GM19463 (cell line): ENCODE data around the gene PIH1D1.

ENCODE experiments used
- ATAC-seq: cut with Tn5 transposase; IDR thresholded peaks from one replicate; pipeline ENCODE4 v1.9.1; 2021; ENCODE audit warnings: mild to moderate bottlenecking, moderate library complexity; ENCODE audit not compliant: unreplicated experiment

The PIH1D1 gene

DNA sequence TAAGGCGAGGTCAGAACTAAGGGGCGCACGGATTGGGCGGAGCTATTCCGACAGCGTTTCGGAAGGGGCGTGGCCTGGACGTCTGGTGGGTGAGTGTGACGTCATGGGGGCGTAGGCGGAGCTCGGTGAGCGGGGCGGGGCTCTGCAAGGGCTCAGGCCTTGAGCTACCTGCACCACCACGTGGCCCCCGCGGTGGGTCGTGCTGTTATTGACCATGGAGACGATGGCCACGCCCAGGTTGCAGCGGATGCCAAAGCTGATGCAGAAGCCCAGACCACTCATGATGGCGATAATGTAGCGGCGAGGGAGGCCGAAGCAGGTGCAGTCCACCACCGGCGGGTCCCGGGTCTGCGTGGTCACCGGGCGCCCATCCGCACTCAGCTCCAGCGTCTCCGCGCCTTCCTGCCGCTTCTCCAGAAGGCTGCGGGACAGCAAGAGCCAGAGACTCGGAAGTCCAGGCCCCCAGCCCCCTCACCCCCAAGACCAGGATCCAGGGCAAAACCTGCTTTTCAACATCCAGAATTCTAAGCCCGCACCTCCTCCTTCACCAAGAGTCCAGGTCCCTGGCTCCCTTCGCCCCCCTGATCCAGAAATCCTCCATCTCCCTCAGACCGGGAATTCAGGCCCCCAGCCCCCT lies 15.1 kb downstream of the PIH1D1 start:
- no peak for ATAC-seq

DNA sequence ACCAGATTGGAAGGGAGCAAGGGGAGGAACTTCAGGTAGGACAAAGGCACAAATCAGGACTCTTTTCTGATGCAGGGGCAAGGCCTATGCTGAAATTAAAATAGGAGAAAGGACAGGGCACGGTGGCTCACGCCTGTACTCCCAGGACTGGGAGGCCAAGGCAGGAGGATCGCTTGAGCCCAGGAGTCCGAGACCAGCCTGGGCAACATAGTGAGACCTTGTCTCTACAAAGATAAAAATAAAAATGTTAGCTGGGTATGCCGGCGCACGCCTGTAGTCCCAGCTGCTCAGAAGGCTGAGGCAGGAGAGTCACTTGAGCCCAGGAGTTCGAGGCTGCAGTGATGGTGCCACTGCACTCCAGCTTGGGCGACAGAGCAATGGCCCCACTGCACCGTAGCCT lies 15.9 kb downstream of the PIH1D1 start:
- no peak for ATAC-seq

DNA sequence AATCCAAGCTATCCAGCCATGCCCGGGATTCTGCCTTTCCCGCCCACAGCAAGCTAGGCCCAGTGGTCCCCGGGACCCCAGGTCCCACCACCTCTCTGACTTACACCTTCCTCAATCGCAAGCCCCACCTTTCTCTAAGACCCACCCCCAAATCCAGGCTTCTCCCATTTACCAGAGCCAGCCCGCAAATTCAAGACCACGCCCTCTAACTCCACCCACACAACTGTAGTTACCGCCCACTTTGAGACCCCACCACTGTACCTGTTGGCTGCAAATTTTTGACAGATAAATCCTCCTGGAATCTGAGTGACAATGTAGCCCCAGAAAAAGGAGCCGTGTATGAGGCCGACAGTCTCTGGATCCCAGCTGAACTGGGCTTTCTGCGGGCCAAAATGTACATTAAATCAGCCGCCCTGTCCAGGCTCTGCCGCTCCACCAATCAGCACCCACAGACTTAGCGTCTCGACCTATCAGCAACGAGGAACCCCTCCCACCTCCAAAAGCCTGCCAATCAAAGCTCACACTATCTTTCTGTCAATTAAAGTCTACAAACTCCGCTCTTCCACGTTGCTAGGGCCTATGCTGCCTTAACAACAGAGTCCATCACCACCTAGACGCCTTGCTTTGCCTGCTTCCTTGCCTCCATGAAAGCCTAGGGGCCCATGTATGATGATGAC lies 16.6 kb downstream of the PIH1D1 start:
- no peak for ATAC-seq

DNA sequence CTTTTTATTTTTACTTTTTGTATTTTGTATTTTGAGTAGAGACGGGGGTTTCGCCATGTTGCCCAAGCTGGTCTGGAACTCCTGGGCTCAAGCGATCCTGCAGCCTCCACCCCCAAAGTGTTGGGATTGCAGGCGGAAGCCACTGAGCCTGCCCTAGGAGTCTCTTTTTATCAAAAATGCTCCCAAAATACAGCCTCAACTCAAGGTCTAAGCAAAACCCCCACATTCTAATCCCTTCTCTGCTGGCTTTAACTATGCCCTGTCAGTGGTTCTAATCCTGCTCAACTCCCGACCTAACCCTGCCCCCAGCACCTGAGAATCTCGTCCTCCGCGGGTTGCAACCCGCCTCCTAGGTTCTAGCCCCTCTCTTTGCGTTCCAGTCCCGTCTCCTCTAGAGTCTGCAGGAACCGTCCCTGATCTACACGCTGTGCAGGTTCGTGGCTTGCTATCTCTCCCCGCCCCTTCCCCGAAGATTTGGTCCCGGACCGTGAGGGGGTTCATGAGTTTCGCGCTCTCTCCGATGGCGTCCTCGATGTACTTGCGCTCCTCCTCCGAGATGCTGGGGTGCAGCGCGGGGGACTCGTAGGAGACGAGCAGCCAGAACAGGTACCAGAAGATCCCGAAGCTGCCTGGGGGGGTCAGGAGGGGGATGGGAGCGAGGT lies 18.2 kb downstream of the PIH1D1 start:
- no peak for ATAC-seq

DNA sequence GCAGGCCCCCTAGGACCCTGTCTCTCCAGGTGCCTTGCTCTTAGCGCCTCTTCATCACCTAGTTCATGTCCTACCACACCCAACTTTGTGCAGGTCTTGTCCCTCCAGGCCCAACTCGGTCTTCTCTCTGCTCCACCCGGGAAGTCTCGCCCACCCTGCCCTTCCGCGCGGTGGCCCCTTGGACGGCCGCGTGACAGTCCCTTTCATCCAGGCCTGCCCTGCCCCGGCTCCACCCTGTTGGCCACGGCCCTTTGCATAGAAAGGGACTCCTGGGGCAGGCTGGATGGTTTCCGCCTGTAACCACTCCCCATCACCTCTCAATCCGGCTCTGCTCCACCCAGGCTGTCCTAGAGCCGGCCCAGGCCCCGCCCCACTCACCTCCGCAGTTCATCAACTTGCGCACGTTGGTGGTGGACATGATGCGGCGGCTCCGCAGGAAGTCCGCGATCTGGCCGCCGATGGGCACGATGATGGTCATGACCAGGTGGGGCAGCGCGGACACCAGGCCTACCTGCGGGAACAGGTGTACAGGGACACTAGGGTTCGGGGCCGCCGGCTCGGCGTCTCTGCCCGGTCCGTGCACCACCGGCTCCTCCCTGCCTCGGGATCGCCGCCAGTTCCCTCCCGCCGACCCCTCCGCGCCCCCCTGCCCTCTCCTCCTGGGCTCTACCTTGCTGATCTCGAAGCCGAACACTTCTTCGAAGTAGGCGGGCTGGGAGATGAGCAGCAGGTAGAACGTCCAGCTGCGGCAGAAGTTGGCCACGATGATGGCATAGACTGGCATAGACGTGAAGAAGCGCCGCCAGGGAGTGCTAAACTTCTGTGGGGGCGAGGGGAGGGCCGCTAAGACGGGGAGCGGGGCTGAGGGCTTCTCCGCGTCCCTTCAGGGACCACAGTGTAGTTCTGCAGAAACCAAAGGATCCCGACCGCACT lies 19.2 kb downstream of the PIH1D1 start:
- no peak for ATAC-seq

DNA sequence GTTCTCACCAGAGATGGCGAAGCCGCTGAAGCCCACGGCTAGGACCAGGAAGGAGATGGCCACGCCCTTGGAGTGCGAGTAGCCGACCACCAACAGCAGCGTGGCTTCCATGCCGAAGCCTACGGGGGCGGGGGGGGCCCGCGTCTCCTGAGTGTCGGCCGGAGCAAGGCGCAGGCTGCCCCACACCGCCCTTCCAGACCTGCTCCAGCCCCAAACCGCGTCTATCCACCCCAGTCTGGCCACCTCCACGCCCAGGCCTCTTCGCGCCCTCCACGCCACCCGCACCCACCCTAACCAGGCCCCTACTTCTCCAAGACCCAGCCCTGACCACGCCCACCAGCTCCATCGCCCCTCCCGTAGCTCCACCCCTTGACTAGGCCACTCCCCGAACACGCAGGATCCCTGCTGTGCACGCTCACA lies 20.3 kb downstream of the PIH1D1 start:
- ATAC-seq, result no peak

DNA sequence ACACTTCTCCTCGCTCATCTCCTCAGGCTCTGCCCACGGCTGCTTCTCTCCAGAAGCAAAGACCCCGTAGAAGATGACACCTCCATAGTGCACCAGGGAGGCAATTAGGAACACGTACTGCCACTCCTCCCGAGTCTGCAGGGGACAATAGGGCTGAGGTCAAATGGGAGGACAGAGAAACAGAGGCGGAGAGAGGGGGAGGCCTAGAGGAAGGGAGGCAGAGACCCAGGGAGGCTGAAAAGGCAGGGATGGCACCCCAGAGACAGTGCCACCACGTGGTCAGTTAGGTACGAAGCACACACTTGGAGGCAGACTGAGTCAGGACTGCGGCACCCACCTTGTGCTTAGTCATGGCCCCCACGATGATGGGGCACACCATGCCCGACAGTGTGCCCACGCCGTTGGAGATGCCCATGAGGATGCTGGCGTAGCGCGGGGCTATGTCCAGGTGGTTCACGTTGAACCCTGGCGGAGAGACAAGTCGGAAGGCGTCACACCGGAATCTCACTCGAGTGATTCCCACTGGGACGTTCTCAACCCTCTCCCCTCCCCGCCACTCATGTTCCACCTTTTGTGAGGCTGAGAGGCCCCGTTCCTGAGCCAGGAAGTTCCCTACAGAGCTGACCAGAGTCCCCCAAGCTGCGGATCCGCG lies 20.8 kb downstream of the PIH1D1 start:
- ATAC-seq, result no peak

DNA sequence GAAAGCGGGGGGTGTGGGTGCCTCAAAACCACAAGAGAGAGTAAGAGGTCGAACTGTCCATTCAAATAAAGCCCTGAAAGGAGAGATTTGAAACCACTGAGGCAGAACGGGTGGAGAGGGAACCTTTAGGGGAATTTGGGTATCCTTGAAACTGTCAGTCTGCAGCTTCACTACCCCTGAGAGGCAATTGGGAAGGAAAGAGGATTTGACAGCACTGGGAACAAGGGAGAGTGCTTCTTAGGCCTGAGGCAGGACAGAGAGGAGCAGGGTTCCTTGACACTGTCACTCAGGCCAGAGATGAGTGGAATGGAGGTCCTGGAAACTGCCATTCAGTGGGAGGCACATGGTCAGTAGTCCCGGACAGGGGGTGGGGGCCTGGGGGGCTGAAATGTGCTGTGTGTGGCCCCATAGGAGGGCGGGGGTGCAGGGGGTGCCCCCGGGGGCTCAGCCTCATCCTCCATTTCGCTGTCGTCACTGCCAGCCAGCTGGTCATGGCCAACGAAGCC lies 21.4 kb downstream of the PIH1D1 start:
- no peak for ATAC-seq

DNA sequence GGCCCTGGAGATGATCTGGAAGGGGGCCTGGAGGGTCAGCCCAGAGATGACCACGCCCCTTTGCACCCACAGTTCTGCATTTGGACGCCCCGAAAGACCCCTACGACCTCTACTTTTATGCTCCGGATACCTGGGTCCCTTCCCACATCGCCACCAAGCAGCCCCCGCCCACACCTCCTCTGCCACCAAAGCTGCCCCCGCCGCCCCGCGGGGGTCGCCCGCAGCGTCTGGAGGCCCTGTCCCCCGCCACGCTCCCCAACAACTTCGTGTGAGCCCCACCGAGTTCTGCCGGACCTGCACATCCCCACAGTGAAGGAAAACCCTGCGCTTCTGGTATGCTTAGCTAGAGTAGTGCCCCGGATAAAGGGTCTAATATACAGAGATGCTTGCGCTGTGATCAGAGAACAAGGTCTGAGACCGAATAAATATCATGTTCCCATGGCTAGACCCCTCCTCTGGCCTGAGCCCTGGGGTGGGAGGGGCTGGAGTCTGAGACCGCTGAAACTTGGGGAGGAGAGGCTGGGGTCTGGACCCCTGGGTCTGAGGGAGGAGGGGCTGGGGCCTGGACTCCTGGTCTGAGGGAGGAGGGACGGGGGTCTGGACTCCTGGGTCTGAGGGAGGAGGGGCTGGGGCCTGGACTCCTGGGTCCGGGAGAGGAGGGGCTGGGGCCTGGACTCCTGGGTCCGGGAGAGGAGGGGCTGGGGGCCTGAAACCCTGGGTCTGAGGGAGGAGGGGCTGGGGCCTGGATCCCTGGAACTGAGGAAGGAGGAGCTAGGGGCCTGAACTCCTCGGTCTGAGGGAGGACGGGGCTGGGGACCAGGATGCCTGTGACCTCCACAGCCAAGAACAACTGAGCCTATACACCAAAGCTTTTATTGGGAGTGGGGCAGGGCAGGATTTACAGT lies 22.8 kb downstream of the PIH1D1 start:
- ATAC-seq, result no peak

DNA sequence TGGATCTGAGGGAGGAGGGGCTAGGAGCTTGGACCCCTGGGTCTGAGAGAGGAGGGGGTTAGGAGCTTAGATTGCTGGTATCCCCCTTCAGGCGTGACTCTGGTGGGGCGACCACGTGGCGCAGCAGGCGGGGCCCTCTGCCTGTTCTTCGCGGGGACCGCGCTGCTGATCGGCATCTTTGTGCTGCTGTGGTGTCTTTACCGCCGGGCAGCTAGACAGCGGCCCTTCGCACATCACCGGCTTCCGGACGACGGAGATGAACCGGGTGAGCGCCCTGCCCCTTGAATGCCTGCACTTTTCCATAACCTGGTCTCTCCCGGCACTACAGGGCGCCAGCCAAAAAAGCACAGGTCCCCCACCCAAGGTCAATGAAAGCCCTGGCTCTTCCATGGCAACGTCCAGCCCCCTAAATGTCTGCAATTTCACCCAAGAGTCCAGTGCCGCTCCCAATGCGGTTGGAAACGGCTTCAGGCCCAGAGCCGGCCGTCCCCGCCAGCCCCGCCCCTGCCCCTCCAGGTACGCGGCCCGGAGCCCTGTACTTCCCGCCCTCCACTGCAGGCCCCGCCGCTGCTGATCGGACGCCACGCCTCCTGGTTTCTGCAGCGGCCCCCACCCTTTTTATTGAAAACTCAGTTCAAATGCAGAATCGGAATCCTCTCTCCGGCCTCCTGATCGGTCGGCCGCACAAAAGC lies 23.6 kb downstream of the PIH1D1 start:
- no peak for ATAC-seq

DNA sequence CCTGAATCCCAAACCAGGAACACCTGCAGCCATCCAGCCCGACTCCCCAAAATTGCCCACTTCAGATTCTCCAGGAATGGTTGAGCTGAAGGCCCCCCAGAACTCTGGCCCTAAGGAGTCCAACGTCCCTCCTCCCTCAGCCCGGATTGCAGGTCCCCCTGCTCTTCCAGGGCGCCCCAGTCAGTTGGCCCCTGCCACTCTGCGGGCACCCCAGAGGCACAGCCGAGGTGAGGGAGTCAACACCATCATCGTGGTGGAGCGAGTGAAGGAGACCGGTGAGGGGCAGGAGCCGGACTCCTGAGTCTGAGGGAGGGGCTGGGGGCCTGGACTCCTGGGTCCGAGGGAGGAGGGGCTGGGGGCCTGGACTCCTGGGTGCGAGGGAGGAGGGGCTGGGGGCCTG lies 24.3 kb downstream of the PIH1D1 start:
- ATAC-seq, result no peak

DNA sequence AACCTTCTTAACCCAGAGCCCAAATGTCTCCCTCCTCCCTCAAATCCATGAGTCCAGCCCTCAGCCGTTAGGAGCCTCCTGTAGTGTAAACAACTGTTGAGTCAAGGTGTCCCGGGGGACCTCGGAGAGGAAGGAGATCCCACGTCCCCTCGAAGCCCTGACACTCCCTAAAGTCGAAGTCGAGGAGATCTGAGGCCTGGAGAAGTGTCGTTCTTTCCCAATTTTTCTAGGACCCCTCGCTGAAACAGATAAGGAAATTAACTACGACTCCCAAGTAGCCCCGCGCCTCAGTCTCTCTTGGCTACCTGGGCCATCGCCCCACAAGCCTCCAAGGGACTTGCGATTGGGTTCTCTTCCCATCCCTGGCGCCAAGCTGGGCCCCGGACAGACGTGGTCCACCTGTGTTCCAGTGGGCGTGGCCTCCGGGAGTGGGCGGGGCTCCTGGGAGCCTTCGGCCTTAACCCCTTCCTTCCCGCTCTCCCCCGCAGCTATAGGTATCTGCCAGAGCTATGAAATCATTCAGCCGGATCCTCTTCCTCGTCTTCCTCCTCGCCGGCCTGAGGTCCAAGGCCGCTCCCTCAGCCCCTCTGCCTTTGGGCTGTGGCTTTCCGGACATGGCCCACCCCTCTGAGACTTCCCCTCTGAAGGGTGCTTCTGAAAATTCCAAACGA lies 25.6 kb downstream of the PIH1D1 start:
- ATAC-seq, result no peak

DNA sequence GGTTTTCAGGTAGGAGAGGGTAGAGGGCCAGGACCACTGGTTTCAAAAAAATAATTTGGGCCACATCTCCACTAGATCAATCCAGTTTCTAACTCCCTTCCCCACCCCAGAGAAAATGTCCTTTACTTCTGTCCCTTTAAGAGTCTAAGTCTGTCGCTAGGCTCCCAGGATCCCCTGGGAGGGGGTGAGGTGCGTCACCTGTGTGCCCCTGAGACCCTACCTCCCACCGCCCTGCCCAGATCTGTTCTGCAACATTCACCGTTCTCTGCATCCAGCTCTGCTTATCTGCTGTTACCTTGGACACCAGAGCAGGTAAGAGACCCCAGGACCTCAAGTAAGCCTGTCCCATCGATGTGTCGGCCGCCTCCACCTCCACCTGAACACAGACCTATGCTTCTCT lies 26.4 kb downstream of the PIH1D1 start, which contains the start of gene GFY:
Gene GFY (plus strand): TSS at position 211 of the 400 bp plus-strand sequence. CDS start 1,043 bp downstream, outside the sequence.
- ATAC-seq, result no peak

DNA sequence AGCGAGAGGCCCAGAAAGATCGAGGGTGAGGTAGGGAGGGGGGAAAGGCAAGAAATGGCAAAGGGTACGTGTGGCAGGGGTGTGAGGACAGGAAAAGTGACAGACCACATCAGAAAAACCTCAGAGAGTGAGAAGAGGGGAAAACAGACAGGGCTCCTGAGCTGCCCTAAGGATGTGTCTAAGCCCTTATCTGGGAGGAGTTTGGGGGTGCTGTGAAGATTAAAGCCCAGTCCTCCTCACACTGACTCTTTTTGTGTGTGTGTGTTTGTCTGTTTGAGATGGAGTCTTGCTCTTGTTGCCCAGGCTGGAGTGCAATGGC lies 27.7 kb downstream of the PIH1D1 start:
- ATAC-seq, result no peak

DNA sequence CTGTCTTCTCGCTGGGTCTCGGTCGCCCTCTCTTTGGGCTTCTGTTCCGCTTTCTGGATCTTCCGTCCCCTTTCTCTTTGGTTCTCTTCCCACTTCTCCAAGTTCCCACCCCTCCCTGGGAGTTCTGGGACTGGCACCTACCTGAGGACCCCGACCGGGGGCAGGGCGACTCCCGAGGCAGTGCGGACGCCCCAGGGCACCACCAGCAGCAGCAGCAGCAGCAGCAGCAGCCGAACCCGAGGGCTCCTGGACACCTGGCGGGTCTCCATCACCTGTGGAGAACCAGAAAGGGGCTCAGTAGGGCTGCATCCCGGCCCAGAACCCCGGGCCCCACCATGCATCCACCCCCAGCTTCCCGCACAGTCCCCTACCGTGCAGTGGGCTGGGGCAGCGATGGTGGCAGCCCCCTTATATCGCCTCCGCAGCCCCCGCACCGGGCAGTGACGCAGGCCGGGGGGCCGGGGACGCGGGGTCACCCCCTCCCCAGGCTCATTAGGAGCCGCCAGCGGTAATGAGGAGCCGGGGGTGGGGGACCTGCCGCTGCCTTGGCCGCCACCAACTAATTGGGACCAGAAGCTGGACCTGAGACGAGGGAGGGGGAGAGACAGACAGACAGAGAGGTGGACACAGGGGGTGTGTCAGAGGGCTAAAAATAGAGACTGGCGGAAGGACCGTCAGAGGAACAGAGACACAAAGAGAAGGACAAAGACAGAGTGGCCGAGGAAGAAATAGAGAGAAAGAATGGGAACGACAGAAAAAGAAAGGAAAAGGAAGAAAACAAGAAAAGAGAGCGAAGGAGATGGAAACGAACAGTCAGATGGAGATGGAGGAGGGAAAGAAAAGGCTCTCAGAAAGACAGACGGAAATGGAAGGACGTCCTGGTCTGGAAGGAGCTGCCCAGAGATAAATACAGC lies 28.3 kb downstream of the PIH1D1 start, which contains the start of gene PTH2:
Gene PTH2 (minus strand): TSS at position 371 of the 914 bp plus-strand sequence. CDS start 102 bp downstream, at position 269.
- no peak for ATAC-seq

DNA sequence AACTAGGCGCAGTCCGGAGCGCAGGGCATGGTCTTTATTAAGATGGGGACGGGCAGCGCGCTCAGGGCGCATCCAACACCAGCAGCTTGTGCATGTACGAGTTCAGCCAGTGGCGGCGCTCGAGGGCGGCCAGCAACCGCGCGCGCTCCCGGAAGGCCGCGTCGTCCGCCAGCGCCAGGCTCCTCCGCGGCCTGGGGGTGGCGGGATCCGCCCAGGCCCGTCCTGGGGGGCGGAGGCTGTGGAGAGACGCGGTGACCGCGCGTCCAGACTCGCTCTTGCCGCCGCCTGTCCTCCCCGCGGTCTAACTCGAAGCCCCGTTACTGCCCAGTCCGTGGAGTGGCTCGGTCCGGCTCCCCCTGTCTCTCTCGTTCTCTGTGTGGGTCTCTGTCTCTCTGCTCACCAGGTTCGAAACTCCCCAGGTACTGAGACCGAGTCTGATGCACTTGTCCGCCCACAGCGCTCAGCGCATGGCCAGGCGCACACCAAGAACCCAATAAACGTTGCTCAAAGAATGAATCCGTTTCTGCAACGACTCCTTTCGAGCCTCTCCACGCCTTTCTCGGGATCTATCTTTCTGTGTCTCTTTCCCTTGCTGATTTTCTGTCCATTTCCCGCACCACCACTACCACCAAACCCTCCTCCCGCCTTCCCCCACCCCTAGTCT lies 29.1 kb downstream of the PIH1D1 start:
- no peak for ATAC-seq

DNA sequence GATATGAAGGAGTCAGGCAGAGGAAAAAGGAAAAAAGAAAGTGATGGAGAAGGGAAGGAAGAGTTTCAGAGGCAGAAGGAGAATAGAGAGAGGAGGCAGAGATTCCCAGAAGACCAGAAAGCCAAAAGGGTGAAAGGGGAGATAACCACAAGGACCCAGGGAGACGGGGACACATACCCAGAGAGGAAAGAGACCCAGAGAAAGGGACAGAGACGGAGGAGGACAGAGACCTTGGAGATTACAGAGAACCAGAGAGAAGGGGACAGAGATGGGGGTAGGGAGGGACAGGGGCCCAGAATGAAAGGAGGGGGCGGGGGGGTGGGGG lies 29.8 kb downstream of the PIH1D1 start:
- no peak for ATAC-seq
